Thymus (tissue), 11 donors: Measurements from ENCODE around the gene SH3BP4. TPM values are rescaled to one million over a fixed set of nuclear protein-coding genes. Genes with fewer than 3 reads are reported as not detected.

Source experiments
- DNase-seq, 9 donors: peaks; one replicate each; pipeline ENCODE4 v3.0.0-alpha.2; 2013; ENCODE audit warnings: low spot score in 9 of 9, low read depth in 6 of 9, missing footprints in 1 of 9
- H3K27ac ChIP-seq, 2 donors: one replicate each; pipeline ENCODE4 v1.5.1; 2013; ENCODE audit warnings: control low read depth in 1 of 2, low read depth in 1 of 2, low read length in 1 of 2, mild to moderate bottlenecking in 1 of 2, moderate library complexity in 1 of 2
- H3K27me3 ChIP-seq, 2 donors: one replicate each; pipeline ENCODE4 v1.5.1; 2013; ENCODE audit warnings: low read length in 1 of 2; ENCODE audit not compliant: control insufficient read depth in 2 of 2, insufficient read depth in 1 of 2
- H3K36me3 ChIP-seq, 2 donors: one replicate each; pipeline ENCODE4 v1.5.1; 2013; ENCODE audit warnings: low read length in 1 of 2, mild to moderate bottlenecking in 1 of 2, moderate library complexity in 1 of 2; ENCODE audit not compliant: control insufficient read depth in 2 of 2, insufficient read depth in 2 of 2
- H3K4me1 ChIP-seq, 2 donors: one replicate each; pipeline ENCODE4 v1.5.1; 2013; ENCODE audit warnings: low read length in 2 of 2; ENCODE audit not compliant: control insufficient read depth in 2 of 2, insufficient read depth in 2 of 2
- H3K4me3 ChIP-seq, 2 donors: one replicate each; pipeline ENCODE4 v1.5.1; 2013; ENCODE audit warnings: low read length in 2 of 2, control low read depth in 1 of 2, mild to moderate bottlenecking in 1 of 2
- H3K9me3 ChIP-seq, 2 donors: one replicate each; pipeline ENCODE4 v1.5.1; 2013; ENCODE audit warnings: low read length in 1 of 2, mild to moderate bottlenecking in 1 of 2; ENCODE audit not compliant: control insufficient read depth in 2 of 2, insufficient read depth in 1 of 2
- WGBS: extraction: QIAGEN DNeasy Blood & Tissue Kit; methylation state at CpG from one replicate; pipeline ENCODE4 v1.1.7; 2013; 5-methylcytosine and 5-hydroxymethylcytosine counted together
- polyA plus RNA-seq: library from polyadenylated mRNA; stranded (reverse); fragments of 200-250 nt; gene quantifications from one replicate; pipeline ENCODE4 v1.2.3, GENCODE V29; 2013
- total RNA-seq: library from RNA; stranded (reverse); fragments of 120-200 nt; gene quantifications from one replicate; pipeline ENCODE4 v1.2.4, GENCODE V29; 2013
- donor health status: healthy.

SH3BP4 gene
- total and polyA plus RNA-seq, 2 donors = 6.2 to 12.3 TPM

DNA sequence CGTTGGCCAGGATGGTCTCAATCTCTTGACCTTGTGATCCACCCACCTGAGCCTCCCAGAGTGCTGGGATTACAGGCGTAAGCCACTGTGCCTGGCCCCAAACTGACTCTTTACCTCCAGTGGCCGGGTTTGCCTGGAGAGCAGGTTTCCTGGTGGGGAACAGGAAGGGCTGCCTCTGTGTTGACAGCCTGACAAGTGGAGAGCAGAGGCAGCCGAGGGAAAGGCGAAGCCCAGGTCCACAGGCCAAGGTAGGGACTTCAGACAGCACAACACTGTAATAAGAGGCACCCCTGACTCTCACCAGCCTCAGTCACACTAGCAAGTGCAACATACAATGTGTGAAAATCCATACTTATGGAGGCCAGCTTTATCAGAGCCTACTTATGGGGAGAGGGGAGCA, 16.5 kb upstream of the SH3BP4 start:
- no peaks in the 10 kb centered on the region for H3K4me1 ChIP-seq
- no peaks in the 10 kb centered on the region for H3K9me3 ChIP-seq
- no peak for DNase-seq
- no peak overlapping the region for H3K4me3 ChIP-seq
- H3K27ac ChIP-seq = no peak overlapping the region
- H3K36me3 ChIP-seq = no peaks in the 10 kb centered on the region
- 80% methylated on average over 5 of the region's 5 CpGs for WGBS
- no peaks in the 10 kb centered on the region for H3K27me3 ChIP-seq

DNA sequence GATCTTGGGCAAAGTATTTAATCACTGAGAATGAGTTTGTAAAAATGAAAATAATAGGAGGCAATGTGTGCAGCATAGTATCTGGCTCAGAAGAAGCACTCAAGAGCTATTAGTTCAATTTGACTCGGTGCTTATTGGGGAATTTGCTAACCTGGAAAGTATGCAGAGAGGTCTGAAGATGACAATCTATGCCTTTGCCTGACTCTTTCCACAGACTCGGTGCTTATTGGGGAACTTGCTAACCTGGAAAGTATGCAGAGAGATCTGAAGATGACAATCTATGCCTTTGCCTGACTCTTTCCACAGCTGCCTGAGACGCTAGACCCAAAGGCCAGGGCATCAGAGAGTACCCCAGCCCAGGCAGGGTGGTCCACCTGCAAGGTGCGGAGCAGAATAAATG, 12.2 kb upstream of the SH3BP4 start:
- no peaks in the 10 kb centered on the region for H3K36me3 ChIP-seq
- no peaks in the 10 kb centered on the region for H3K9me3 ChIP-seq
- no peaks in the 10 kb centered on the region for H3K4me1 ChIP-seq
- no peak overlapping the region for H3K4me3 ChIP-seq
- no peak for DNase-seq
- H3K27me3 ChIP-seq = peaks cover 0 to 5% of the 10 kb centered on the region in 2 donors
- no peak overlapping the region for H3K27ac ChIP-seq
- WGBS = 94% methylated on average over 4 of the region's 4 CpGs

DNA sequence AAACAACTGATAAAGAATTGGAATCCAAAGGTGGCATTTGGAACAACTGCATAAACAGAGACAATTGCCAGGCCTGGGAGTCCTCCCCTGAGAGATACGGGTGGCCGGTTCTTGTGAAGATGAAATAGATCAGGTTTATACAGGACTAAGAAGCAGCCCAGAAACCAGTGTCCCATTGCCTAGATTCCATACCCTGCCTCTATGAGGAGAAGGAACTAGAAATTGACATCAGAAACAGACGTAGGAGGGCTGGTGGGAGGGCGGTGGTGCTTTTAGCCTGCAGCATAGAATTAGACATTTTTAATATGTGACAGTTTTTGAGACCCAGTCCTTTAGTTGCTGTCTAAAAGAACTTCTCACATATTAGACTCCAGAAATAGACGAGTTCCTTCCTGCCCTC, 11.8 kb upstream of the SH3BP4 start:
- H3K27ac ChIP-seq = no peak overlapping the region
- no peaks in the 10 kb centered on the region for H3K9me3 ChIP-seq
- H3K4me3 ChIP-seq = no peak overlapping the region
- DNase-seq = no peak
- no peaks in the 10 kb centered on the region for H3K4me1 ChIP-seq
- peaks cover 0 to 5% of the 10 kb centered on the region in 2 donors for H3K27me3 ChIP-seq
- no peaks in the 10 kb centered on the region for H3K36me3 ChIP-seq
- 84% methylated on average over 5 of the region's 5 CpGs for WGBS

DNA sequence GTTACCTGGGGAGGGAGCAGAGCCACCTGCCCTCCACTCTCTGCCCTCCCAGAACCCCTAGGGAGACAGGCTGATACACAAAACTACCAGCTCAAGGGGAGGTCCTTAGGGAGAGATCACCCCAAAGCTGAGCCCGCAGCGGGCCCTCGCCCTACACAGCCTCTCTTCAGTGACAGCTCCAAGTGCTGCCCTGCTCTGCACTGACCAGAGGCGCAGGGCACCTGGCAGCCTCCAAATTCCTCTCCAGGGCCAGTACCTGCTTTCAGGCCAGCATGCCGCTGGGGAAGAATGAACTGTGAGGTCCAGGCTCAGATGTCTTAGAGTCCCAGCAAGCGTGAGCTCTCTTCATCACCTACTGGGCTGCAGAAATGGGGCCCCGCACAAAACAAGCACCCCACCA, 11.3 kb upstream of the SH3BP4 start:
- no peak for DNase-seq
- 97% methylated on average over 7 of the region's 7 CpGs for WGBS

DNA sequence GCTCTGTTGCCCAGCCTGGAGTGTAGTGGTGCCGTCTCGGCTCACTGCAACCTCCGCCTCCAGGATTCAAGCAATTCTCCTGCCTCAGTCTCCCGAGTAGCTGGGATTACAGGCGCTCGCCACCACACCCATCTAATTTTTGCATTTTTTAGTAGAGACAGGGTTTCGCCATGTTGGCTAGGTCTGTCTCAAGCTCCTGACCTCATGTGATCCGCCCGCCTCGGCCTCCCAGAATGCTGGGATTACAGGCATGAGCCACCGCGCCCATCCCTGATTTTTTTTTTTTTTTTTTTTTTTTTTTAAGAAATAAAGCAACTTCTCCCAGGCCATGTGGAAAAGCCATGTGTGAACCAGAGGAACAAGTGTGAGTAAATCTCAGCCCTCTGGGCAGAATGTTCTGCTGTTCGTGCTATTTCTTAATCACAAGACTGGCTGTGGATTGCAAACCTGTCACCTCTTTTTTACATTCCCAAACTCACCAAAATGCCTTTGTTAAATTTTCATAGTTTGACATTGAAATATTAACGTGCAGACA, 6.4 kb upstream of the SH3BP4 start:
- no peaks in the 10 kb centered on the region for H3K4me1 ChIP-seq
- WGBS = 90% methylated on average over 14 of the region's 14 CpGs
- H3K27ac ChIP-seq = no peak overlapping the region
- peaks cover 9 to 24% of the 10 kb centered on the region in 2 donors for H3K27me3 ChIP-seq
- no peaks in the 10 kb centered on the region for H3K36me3 ChIP-seq
- H3K4me3 ChIP-seq = no peak overlapping the region
- H3K9me3 ChIP-seq = no peaks in the 10 kb centered on the region
- DNase-seq = no peak

More for the DNA sequence above, 11.3 kb upstream of the SH3BP4 start:
- Histone ChIP-seq H3K27me3 (peaks cover 0 to 5% of the 10 kb centered on the region in 2 donors), H3K4me1 (no peaks in the 10 kb centered on the region), H3K9me3 (no peaks in the 10 kb centered on the region), H3K27ac (no peak overlapping the region), H3K36me3 (no peaks in the 10 kb centered on the region), H3K4me3 (no peak overlapping the region)

DNA sequence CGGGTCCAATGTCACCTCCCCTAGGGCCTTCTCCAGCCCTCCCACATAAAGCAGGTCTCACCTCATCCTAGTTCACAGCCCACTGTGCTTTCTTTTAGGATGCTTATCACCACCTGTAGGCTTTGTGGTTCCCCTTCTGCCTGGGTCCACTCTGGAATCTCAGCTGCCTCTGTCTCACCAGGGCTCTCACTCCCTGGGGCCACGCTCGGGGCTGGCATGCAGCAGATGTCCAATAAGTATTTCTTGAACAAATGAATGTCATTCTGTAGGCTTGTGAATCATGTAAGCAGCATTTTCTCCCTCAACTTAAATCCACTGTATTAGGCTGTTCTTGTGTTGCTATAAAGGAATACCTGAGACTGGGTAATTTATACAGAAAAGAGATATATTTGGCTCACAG, 4.3 kb upstream of the SH3BP4 start:
- no peak for DNase-seq
- Histone ChIP-seq H3K27me3 (peaks cover 26 to 35% of the 10 kb centered on the region in 2 donors), H3K36me3 (no peaks in the 10 kb centered on the region), H3K4me1 (peaks cover 2 to 10% of the 10 kb centered on the region in 2 donors), H3K9me3 (peaks cover 0 to 9% of the 10 kb centered on the region in 2 donors), H3K4me3 (no peak overlapping the region), H3K27ac (no peak overlapping the region)
- 97% methylated on average over 3 of the region's 3 CpGs for WGBS

DNA sequence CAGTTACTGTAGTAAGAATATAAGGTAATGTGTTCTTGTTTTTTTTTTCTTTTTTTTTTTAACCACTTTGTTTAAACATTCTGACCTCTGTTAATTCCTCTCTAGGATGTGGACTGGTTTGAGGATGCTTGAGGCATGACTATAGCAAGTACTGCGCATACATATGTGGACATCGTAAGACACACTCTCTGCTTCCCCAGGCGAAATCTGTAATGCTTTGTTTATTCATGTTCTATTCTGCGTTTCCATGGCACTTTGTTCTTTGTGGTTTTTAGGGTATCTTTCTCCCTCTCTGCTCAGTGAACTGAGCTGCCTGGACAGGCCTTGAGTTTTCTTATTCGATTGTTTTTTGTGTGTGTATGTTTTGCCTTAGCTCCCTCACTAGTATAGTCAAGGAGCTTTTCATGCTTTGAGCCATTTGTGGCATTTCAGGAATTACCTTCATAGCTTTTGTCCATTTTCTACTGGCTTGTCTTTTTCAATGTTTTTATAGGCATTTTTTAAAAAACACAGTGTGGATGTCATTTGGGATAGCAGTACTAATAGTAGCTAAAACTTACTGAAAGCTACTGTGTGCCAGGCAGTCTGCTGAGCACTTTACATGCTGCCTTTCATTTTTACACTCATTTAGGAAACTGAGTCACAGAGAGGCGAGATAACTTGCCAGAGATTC, 1.9 kb upstream of the SH3BP4 start:
- H3K27ac ChIP-seq = peak overlapping the region in 1 of 2 donors; percentile 36
- peaks cover 2 to 22% of the 10 kb centered on the region in 2 donors for H3K4me1 ChIP-seq
- peaks cover 0 to 9% of the 10 kb centered on the region in 2 donors for H3K9me3 ChIP-seq
- WGBS = 81% methylated on average over 6 of the region's 6 CpGs
- no peak for DNase-seq
- peaks cover 43 to 58% of the 10 kb centered on the region in 2 donors for H3K27me3 ChIP-seq
- no peak overlapping the region for H3K4me3 ChIP-seq
- H3K36me3 ChIP-seq = no peaks in the 10 kb centered on the region

DNA sequence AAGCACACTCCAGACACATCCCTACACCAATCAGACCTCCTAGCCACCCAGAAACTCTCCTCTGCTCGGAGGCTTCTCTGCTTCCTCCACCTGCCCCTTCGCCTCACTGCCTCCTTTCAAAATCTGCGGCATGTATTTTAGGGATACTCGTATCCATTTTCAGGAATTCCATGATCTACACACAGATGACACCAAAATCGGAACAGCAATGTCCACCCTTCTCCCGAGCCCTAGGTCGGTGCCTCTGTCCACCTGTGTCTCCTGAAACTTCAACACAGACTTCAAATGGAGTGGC, 1.4 kb upstream of the SH3BP4 start:
- Histone ChIP-seq H3K36me3 (no peaks in the 10 kb centered on the region), H3K9me3 (peaks cover 0 to 9% of the 10 kb centered on the region in 2 donors), H3K27ac (peak overlapping the region in 1 of 2 donors; percentile 36), H3K4me3 (no peak overlapping the region), H3K27me3 (peaks cover 45 to 63% of the 10 kb centered on the region in 2 donors), H3K4me1 (peaks cover 2 to 22% of the 10 kb centered on the region in 2 donors)
- no peak for DNase-seq
- WGBS = 93% methylated on average over 7 of the region's 7 CpGs

DNA sequence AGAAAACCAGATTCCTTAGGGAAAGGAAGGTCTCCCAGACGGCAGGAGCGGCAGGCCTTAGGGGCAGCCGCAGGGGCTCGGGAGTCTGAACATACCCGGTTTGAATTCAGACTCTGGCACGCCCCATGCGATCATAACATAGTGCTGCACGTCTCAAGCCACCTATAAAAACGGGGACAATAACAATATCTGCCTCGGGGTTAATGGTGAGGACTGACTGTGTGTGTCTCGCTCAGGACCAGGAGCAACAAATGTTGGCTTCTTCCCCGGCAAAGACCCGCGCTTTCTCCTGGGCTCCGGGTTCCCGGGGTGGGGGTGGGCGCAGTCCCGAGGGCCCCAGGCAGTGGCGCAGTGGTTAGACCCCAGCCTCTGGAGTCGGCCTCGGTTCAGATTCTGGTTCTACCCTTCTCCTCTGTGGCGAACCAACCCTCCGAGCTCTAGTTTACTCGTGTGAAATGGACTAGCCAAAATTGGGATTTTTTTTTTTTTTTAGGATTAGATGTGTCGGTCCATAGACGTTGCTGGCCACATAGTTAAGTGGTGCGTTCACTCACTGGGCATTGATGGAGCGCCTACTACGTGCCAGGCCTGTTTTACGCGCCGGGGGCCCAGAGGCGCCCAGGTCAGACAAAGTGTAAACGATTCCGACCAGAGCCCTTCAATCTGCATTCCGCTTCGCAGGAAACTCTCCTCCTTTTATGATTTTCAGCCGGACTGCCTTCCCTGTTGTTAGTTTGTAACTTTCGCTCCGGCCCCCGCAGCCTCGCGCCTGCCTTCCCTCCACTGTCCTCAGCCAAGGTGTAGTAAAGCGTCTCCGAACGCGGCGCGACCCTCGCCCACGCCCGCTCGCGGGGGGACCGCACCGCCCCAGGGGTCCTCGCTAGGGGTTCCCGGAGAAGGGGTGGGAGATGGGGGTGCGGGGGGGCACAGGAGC, 820 bp upstream of the SH3BP4 start:
- no peaks in the 10 kb centered on the region for H3K36me3 ChIP-seq
- H3K27ac ChIP-seq = no peak overlapping the region
- peak overlapping the region; percentile 51 to 80 for H3K4me3 ChIP-seq
- peaks cover 2 to 22% of the 10 kb centered on the region in 2 donors for H3K4me1 ChIP-seq
- peak in 1 of 9 donors; percentile 36 for DNase-seq
- H3K9me3 ChIP-seq = peaks cover 0 to 9% of the 10 kb centered on the region in 2 donors
- peaks cover 48 to 65% of the 10 kb centered on the region in 2 donors for H3K27me3 ChIP-seq
- 12% methylated on average over 59 of the region's 59 CpGs for WGBS
